Left ventricle myocardium inferior (tissue), 1 donor: ENCODE data around the gene AGAP1. TPM values are rescaled to one million over a fixed set of nuclear protein-coding genes. Genes with fewer than 3 reads are reported as not detected.

Experiments used
- DNase-seq: peaks from one replicate; pipeline ENCODE4 v3.0.0-alpha.2; 2020
- H3K27ac ChIP-seq: fragments of 200-600 bp; replicated peaks from 2 replicates; pipeline ENCODE4 v1.8.0; 2021
- H3K27me3 ChIP-seq: fragments of 200-600 bp; 2 replicates; pipeline ENCODE4 v1.8.0; 2021; ENCODE audit warnings: low read depth
- H3K36me3 ChIP-seq: fragments of 200-600 bp; 2 replicates; pipeline ENCODE4 v1.8.0; 2021
- H3K4me1 ChIP-seq: fragments of 200-600 bp; 2 replicates; pipeline ENCODE4 v1.8.0; 2021
- H3K4me3 ChIP-seq: fragments of 200-600 bp; 2 replicates; pipeline ENCODE4 v1.8.0; 2021; ENCODE audit warnings: mild to moderate bottlenecking, moderate library complexity
- H3K9me3 ChIP-seq: fragments of 200-600 bp; replicated peaks from 2 replicates; pipeline ENCODE4 v1.8.0; 2021
- intact Hi-C: fragments of 100-400 bp; cut with micrococcal nuclease; formaldehyde crosslinking; loops from one replicate; pipeline ENCODE4 v1.11.0; 2022
- total RNA-seq: library from RNA; stranded (reverse); fragmentation: NEBNext Ultra II Directional; extraction: Animal tissue kit (Norgen Biotek cat#: 25700); gene quantifications from one replicate; pipeline ENCODE4 v1.2.1, GENCODE V29; 2021
- TF ChIP-seq, protein P1 (sequence below): fragments of 200-600 bp; IDR thresholded peaks from 2 replicates; pipeline ENCODE4 v1.8.0; 2021; ENCODE audit warnings: antibody characterized with exemption, mild to moderate bottlenecking, borderline replicate concordance
- donor health status: DM: no; HTN: yes; CAD: no; lungs with severe emphysema.

AGAP1 gene
- total RNA-seq, 1 donor from 2014 or later, result 18.1 TPM

DNA sequence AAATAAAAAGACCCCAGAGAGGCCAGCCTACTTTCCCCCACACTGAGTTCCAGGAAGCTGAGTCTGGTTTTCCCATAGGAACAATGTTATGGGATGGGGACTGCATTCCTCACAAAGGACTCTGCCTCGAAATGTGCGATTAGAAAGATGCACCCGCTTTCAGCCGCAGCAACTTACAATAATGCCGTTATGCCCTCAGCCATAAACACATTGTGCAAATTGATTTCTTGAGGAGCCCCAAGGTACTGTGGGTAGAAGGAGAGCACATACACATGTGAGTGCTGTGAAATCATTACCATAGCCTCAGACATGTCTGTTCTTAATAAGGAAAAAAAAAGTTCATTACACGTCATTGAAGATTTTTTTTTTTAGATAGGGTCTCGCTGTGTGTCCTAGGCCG lies 64.7 kb downstream of the AGAP1 start:
- DNase-seq, result no peak
- TF ChIP-seq, protein P1, sequence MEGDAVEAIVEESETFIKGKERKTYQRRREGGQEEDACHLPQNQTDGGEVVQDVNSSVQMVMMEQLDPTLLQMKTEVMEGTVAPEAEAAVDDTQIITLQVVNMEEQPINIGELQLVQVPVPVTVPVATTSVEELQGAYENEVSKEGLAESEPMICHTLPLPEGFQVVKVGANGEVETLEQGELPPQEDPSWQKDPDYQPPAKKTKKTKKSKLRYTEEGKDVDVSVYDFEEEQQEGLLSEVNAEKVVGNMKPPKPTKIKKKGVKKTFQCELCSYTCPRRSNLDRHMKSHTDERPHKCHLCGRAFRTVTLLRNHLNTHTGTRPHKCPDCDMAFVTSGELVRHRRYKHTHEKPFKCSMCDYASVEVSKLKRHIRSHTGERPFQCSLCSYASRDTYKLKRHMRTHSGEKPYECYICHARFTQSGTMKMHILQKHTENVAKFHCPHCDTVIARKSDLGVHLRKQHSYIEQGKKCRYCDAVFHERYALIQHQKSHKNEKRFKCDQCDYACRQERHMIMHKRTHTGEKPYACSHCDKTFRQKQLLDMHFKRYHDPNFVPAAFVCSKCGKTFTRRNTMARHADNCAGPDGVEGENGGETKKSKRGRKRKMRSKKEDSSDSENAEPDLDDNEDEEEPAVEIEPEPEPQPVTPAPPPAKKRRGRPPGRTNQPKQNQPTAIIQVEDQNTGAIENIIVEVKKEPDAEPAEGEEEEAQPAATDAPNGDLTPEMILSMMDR, result no peak
- intact Hi-C loops, result no loop called here
- Histone ChIP-seq H3K4me3 (no peak overlapping the region), H3K4me1 (peaks cover 36% of the 10 kb centered on the region), H3K27ac (no peak overlapping the region), H3K9me3 (no peaks in the 10 kb centered on the region), H3K36me3 (no peaks in the 10 kb centered on the region), H3K27me3 (no peaks in the 10 kb centered on the region)

DNA sequence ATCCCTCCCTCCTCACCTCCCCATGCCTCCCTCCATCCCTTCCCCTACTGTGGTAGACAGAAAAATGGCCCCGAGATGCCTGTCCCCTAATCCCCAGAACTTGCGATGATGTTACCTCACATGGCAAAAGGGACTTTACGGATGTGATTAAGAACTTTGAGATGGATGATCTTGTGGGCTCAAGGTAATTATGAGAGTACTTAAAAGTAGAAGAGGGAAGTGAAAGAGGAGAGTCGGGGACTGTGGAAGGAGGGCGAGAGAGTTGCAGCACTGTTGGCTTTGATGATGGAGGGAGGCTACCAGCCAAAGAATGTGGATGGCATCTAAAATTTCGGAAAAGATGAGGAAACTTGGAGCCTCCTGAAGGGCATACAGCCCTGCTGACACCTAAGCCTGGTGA lies 66.5 kb downstream of the AGAP1 start:
- H3K27ac ChIP-seq, result no peak overlapping the region
- no peaks in the 10 kb centered on the region for H3K27me3 ChIP-seq
- TF ChIP-seq, protein P1, result no peak
- no peaks in the 10 kb centered on the region for H3K9me3 ChIP-seq
- H3K36me3 ChIP-seq, result no peaks in the 10 kb centered on the region
- intact Hi-C loops, result no loop called here
- peaks cover 44% of the 10 kb centered on the region for H3K4me1 ChIP-seq
- H3K4me3 ChIP-seq, result no peak overlapping the region
- no peak for DNase-seq

DNA sequence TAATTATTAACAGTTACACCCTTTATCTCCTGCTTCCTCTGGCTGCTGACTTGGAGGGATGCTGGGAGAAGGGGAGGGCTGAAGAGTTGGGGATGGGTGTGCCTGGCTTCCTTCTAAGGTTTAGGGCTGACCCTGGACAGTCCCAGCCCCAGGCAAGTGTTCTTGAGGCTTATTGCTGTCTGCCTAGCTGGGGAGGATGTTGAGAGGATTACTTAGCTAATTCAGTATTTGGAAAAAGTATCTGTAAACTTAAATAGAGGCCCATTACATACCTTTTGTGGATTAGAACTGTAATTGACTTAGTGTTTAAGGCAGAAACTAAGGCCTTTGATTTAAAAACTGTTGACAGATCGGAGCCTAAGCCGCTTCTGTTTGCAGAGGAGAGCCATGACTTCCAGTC lies 67.6 kb downstream of the AGAP1 start:
- intact Hi-C loops, result no loop called here

DNA sequence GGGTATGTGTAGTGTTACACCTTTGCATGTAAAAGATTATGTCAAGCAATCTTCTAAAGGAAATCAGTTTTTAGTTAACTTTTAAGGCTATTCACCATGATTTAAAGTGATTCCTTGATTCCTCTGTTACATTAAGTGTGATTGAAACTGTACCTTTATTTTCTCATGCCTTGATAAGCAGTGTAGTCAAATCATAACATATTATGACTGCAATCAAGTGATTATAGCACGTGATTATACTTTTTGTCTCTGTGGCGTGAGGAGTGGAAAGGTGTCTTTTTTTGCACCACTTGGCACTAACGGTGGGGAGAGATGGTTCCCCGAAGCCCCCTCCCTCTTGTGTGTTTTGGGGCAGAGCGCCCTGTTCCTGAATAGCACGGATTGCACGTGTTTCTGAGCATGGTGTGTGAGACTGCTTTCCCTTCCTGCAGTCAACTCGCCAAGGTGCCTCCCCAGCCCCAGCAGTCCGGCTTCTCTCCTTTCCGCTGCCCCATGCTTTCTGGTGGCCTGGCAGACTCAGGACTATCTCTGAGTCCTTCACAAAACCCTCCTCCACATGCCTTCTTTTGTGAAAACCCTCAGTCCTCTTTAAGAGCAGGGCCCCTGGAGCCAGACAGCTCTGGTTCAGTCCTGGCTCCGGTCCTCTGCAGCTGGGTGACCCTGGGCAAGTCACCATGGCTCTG lies 68.4 kb downstream of the AGAP1 start:
- Histone ChIP-seq H3K4me1 (peaks cover 53% of the 10 kb centered on the region), H3K36me3 (no peaks in the 10 kb centered on the region), H3K9me3 (no peaks in the 10 kb centered on the region), H3K27me3 (no peaks in the 10 kb centered on the region), H3K27ac (no peak overlapping the region), H3K4me3 (no peak overlapping the region)
- DNase-seq, result no peak
- TF ChIP-seq, protein P1, result no peak
- intact Hi-C loops, result no loop called here

More for the DNA sequence above, 67.6 kb downstream of the AGAP1 start:
- no peaks in the 10 kb centered on the region for H3K27me3 ChIP-seq
- DNase-seq, result no peak
- peaks cover 45% of the 10 kb centered on the region for H3K4me1 ChIP-seq
- no peak overlapping the region for H3K4me3 ChIP-seq
- H3K9me3 ChIP-seq, result no peaks in the 10 kb centered on the region
- TF ChIP-seq, protein P1, result no peak
- no peak overlapping the region for H3K27ac ChIP-seq
- no peaks in the 10 kb centered on the region for H3K36me3 ChIP-seq

DNA sequence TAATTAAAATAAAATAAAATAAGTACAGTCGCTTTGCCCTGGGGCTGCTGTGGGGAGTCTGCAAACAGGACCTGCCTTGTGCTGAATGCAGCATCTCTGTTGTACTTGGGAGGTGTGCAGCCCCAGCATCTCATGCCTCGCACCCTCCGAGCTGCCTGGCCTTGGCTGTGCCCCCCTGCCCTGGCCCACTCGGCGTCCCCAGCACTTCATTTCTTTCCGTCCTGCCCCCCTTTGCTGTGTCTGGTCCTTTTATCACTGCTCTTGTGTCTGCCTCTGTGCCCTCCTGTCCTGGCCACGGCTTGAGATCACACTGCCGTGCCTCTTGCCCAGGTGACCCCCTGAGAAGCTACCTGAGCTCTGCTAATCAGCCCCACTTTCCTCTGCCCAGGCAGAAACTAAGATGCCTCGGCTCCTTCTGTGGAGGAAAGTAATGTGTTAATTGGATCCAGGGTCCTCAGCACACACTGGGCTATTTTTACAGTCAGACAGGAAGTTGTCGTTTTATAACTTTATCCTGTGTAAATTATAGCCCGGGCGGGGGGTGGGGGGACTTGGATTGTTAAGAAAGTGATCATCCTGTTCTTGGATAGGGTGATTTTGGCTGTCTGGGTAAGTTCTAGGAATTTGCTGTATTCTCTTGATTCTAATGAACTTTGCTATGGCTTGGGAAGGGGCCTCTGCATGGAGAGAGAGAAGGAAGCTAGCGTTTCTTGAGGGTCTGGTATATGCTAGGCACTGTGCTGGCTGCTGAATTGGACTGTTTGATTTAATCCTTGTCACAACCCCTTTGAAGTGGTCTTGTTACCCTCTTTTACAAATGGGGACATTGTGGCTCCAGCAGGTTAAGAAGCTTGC lies 69.4 kb downstream of the AGAP1 start:
- Histone ChIP-seq H3K4me1 (peaks cover 47% of the 10 kb centered on the region), H3K27ac (no peak overlapping the region), H3K9me3 (peaks cover 4% of the 10 kb centered on the region), H3K4me3 (no peak overlapping the region), H3K36me3 (peaks cover 1% of the 10 kb centered on the region), H3K27me3 (no peaks in the 10 kb centered on the region)
- no peak for DNase-seq
- intact Hi-C loops, result no loop called here
- TF ChIP-seq, protein P1, result no peak
